HFF-Myc (cell line): ENCODE measurements around the gene PDE9A.

ENCODE experiments used
- DNase-seq: peaks from one replicate; pipeline ENCODE4 v3.0.0-alpha.2; 2011; ENCODE audit warnings: low read depth; ENCODE audit errors: extremely low read depth
- H3K4me3 ChIP-seq: replicated peaks from 2 replicates; pipeline ENCODE4 v1.5.1; 2011; ENCODE audit warnings: low read depth, mild to moderate bottlenecking, control low read depth, low read length
- CTCF ChIP-seq: IDR thresholded peaks from 2 replicates; pipeline ENCODE4 v1.5.1; 2012; ENCODE audit warnings: mild to moderate bottlenecking, low read depth, low read length, control low read depth; ENCODE audit errors: missing control alignments

The PDE9A gene

DNA sequence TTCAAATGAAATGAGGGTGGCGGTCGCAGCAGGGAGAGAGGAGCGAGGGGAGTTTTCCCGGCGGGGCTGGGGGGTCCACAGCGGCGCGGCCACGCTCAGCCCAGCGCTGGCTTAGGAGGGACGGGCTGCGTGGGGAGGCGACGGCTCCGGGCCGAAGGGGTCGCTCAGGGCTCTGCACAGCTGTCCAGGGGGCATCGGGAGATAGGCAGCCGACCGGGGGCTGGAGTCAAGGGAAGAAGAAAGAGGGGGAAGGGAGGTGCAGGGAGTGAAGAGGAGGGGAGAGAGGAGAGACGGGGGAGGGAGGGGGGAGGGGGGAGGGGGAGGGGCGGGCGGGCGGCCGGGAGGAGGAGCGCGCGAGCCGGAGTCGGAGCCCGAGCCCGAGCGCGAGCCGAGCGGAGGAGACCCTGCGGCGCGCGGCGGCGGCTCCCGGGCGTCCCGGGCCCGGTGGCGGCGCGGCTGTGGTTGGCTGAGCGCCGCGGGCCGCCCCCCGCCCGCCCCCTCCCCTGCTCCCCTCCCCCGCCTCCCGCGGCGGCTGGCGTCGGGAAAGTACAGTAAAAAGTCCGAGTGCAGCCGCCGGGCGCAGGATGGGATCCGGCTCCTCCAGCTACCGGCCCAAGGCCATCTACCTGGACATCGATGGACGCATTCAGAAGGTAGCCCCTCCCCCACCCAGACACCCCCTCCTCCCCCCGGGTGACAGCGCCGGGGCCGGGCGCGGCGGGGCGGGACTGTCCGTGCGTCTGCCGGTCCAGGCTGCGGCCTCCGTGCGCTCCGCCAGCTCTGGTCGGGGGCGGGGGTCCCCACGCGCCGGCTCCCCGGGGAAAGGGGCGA is at the start of gene PDE9A:
PDE9A (plus strand) TSS at position 391 of the 831 bp plus-strand sequence; CDS start at position 585, 194 bp downstream.
- no peak for DNase-seq
- peak within 1 kb of the TSS; percentile 25 for H3K4me3 ChIP-seq
- TF ChIP-seq CTCF, result no peak

GRCh38 chr21:42607102-42607501 is 46.3 kb upstream of the PDE9A start:
- no peak for DNase-seq
- H3K4me3 ChIP-seq, result no peak overlapping the region
- TF ChIP-seq CTCF, result no peak

GRCh38 chr21:42607525-42608102 is 45.8 kb upstream of the PDE9A start:
- DNase-seq, result no peak
- no peak for TF ChIP-seq CTCF
- no peak overlapping the region for H3K4me3 ChIP-seq

GRCh38 chr21:42608446-42608845 is 45.0 kb upstream of the PDE9A start:
- H3K4me3 ChIP-seq, result no peak overlapping the region
- TF ChIP-seq CTCF, result no peak
- DNase-seq, result no peak

- no peak for DNase-seq
- no peak for TF ChIP-seq CTCF
- H3K4me3 ChIP-seq, result no peak overlapping the region
These were observed 43.6 kb upstream of the PDE9A start for GRCh38 chr21:42609811-42610210.

DNA sequence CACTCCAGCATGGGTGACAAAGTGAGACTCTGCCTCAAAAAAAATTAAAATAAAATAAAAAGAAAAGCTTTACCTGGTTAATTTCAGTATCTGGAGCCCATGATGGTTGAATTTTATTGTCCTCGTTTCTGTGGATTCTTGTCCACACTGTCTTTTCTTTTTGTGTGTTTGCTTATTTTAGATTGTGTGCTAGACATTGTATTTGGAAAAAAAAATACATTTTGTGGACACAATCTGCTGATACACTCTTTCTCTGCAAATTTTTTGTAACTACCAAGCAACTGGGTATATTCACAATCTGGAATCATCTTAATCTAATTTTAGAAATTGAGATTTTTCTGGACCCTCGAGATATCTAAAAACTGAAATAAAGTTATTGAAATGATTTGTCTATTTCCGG is 41.6 kb upstream of the PDE9A start:
- DNase-seq, result no peak
- no peak for TF ChIP-seq CTCF
- no peak overlapping the region for H3K4me3 ChIP-seq
